NCI-H2196 treated with DMSO at 0.1 percent for 48 hours (cell line): ENCODE measurements around the gene SH3BGR.
"Not testable (repeated sequence)": the region's sequence is repeated elsewhere in the genome, so short reads cannot be mapped to it uniquely, and the experiment has no call there.

Experiments used
- DNase-seq: peaks from one replicate; lab custom pipeline; 2025; ENCODE audit not compliant: unreplicated experiment; lab: John Stamatoyannopoulos, UW

Gene SH3BGR

GRCh38 chr21:39451332-39452206, at the start of gene SH3BGR:
SH3BGR (plus strand) TSS chr21:39451970; CDS start chr21:39452097, 127 bp downstream.
- DNase-seq = peak; percentile 46

- DNase-seq = no peak
These were observed 45.7 kb upstream of the SH3BGR start for GRCh38 chr21:39406065-39406464.

GRCh38 chr21:39419204-39419603, 32.6 kb upstream of the SH3BGR start:
- DNase-seq = not testable (repeated sequence)

GRCh38 chr21:39422527-39423241, 29.1 kb upstream of the SH3BGR start:
- DNase-seq = no peak

GRCh38 chr21:39429445-39429844, 22.3 kb upstream of the SH3BGR start:
- no peak for DNase-seq

GRCh38 chr21:39430016-39430415, 21.8 kb upstream of the SH3BGR start:
- DNase-seq = no peak

GRCh38 chr21:39430457-39430856, 21.3 kb upstream of the SH3BGR start:
- no peak for DNase-seq

- no peak for DNase-seq
These were observed 20.8 kb upstream of the SH3BGR start for GRCh38 chr21:39430954-39431353.

GRCh38 chr21:39434950-39435349, 16.8 kb upstream of the SH3BGR start:
- no peak for DNase-seq

GRCh38 chr21:39439232-39439631, 12.5 kb upstream of the SH3BGR start:
- no peak for DNase-seq

GRCh38 chr21:39441502-39442475, 10.0 kb upstream of the SH3BGR start:
- peak; percentile 21 for DNase-seq

- DNase-seq = no peak
These were observed 7.2 kb upstream of the SH3BGR start for GRCh38 chr21:39444421-39445180.

- DNase-seq = peak; percentile 79
These were observed 6.2 kb upstream of the SH3BGR start, which contains the start of gene LCA5L for GRCh38 chr21:39445321-39446269. LCA5L (minus strand) TSS chr21:39445778; CDS start chr21:39428493, 17,285 bp downstream.

GRCh38 chr21:39447264-39447663, 4.5 kb upstream of the SH3BGR start:
- DNase-seq = no peak

GRCh38 chr21:39452207-39452969, 618 bp downstream of the SH3BGR start:
- no peak for DNase-seq

GRCh38 chr21:39452970-39453342, 1.2 kb downstream of the SH3BGR start:
- DNase-seq = no peak

- DNase-seq = no peak
These were observed 1.9 kb downstream of the SH3BGR start for GRCh38 chr21:39453571-39454179.
